ENCODE results near the gene TMTC1.

Gene TMTC1

DNA sequence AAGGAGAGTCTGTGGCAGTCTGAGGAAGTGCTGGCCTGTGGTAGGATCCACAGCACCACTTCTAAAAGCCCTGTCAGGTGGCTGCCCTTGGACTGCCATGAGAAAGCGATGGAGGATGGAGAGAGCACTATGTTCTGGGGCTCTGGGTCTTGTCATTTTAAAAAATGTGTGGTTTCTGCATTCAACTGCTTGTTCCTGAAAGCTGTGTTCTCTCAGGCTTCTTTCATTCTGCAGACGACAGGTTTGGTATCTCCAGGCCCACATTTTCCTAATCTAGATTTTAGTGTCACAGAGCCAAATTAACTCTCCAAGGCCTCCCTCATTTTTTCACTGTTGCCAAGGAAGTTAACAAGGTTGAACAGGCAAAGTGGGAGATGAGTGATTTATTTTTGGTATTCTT, 296.8 kb downstream of the TMTC1 start:
- no peak for DNase-seq (ENCODE audit: low read depth in 3 of 3, low spot score in 1 of 3)

DNA sequence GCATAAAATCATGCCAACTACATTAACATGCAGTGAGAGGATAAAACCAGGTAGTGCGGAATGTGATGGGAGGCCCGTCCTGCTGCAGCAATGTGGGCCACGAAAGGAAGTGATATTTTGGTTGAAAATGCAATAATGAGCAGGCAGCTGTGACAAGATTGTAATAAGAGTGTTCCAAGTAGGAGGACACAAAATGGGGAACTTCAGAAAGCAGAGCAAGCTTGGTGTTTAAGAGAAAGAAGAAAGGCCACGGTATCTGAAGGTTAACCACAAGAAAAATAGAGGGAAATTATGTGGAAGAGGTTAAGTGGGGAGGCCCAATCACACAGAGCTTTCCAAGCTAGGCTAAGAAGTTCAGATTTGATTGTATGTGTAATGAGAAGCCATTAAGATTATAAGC, 320.5 kb downstream of the TMTC1 start:
- DNase-seq (ENCODE audit: low read depth in 3 of 3, low spot score in 1 of 3): no peak

- DNase-seq (ENCODE audit: low read depth in 3 of 3, low spot score in 1 of 3): no peak
Observed at GRCh38 chr12:29460082-29460481, 323.7 kb downstream of the TMTC1 start.

DNA sequence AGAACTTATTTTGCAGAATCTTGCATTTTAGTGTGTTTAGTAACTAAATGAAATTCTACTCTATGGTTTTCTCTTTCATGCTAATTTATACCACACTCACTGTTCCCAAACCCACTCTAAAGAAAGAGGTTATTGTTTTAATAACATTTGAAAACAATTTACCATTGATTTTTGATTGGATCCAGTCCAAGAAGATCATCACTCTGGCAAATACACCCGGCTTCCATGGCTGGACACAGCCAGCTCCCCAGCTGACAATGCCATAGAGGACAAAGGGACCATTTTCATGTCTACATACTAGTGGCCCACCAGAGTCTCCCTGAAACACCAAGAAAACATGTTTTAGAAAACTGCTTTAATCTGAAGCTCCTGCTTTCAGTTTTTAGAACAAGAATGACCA, 328.7 kb downstream of the TMTC1 start:
- DNase-seq (ENCODE audit: low read depth in 3 of 3, low spot score in 1 of 3): no peak

DNA sequence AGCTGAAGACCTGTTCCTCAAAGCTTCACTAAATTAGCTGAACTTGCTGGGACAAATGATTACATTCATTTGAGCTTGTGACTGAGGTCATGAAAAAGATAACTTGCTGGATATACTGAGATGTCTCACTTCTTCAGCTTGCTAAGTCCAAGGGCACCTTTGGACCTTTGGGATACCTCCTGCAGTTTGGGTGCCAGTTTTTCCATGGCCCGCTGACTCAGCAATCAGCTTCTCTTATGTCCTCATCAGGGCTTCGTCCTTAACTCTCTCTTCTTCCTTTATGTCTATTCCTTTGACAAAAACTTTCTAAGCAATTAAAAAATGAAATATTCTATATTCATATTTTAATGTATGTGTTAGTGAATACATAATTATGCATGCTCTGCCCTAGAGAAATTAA, 331.9 kb downstream of the TMTC1 start:
- no peak for DNase-seq (ENCODE audit: low read depth in 3 of 3, low spot score in 1 of 3)

All from stimulated activated CD4-positive, alpha-beta T cell treated with anti-CD3 and anti-CD28 coated beads, TNF-alpha, amount 100 ng/mL, for 1 hour (primary cell).